ENCODE data around the gene MSANTD1.

MSANTD1 gene
- total RNA-seq, result 1.7 to 1.8 reads per million in 2 donors

- no peak for DNase-seq
Observed at GRCh38 chr4:3248811-3249661, at the start of gene MSANTD1. TSS of gene MSANTD1 (plus strand) at chr4:3249159. CDS start at chr4:3249223, 64 bp downstream.

GRCh38 chr4:3199653-3200422 lies 49.1 kb upstream of the MSANTD1 start:
- no peak for DNase-seq

GRCh38 chr4:3200423-3201090 lies 48.4 kb upstream of the MSANTD1 start:
- no peak for DNase-seq

GRCh38 chr4:3201718-3202702 lies 46.9 kb upstream of the MSANTD1 start:
- DNase-seq, result no peak

- no peak for DNase-seq
Observed at GRCh38 chr4:3202836-3203820, 45.8 kb upstream of the MSANTD1 start.

- no peak for DNase-seq
Observed at GRCh38 chr4:3203971-3204431, 45.0 kb upstream of the MSANTD1 start.

- no peak for DNase-seq
Observed at GRCh38 chr4:3205995-3206394, 43.0 kb upstream of the MSANTD1 start.

GRCh38 chr4:3206439-3207100 lies 42.4 kb upstream of the MSANTD1 start:
- DNase-seq, result no peak

GRCh38 chr4:3207531-3208037 lies 41.4 kb upstream of the MSANTD1 start:
- no peak for DNase-seq

GRCh38 chr4:3208826-3209225 lies 40.1 kb upstream of the MSANTD1 start:
- no peak for DNase-seq

GRCh38 chr4:3209551-3210325 lies 39.2 kb upstream of the MSANTD1 start:
- DNase-seq, result no peak

GRCh38 chr4:3210467-3210866 lies 38.5 kb upstream of the MSANTD1 start:
- DNase-seq, result no peak

GRCh38 chr4:3211866-3212265 lies 37.1 kb upstream of the MSANTD1 start:
- no peak for DNase-seq

GRCh38 chr4:3212391-3213105 lies 36.4 kb upstream of the MSANTD1 start:
- no peak for DNase-seq

GRCh38 chr4:3213106-3213425 lies 35.9 kb upstream of the MSANTD1 start:
- DNase-seq, result no peak

- DNase-seq, result no peak
Observed at GRCh38 chr4:3213661-3214250, 35.2 kb upstream of the MSANTD1 start.

- DNase-seq, result no peak
Observed at GRCh38 chr4:3215256-3215655, 33.7 kb upstream of the MSANTD1 start.

GRCh38 chr4:3215733-3216132 lies 33.2 kb upstream of the MSANTD1 start:
- no peak for DNase-seq

All from activated gamma-delta T cell (primary cell).